ENCODE results near the gene PIGZ. TPM values are rescaled to one million over a fixed set of nuclear protein-coding genes. Genes with fewer than 3 reads are reported as not detected.

The PIGZ gene
- total and polyA plus RNA-seq, 9 of the 15 experiments (the other 6 are each of a cell fraction or from before 2014, with no cell fraction given): 0.15 to 1.8 (median 0.76) TPM

GRCh38 chr3:196942226-196942914 lies 26.3 kb downstream of the PIGZ start, which contains the start of gene NCBP2 (continued):
- TF ChIP-seq PRDM10 (IDR thresholded peaks at IDR 0.05; ENCODE audit: partially characterized antibody) (peak; percentile 20), TRIM25 (IDR thresholded peaks at IDR 0.05; ENCODE audit: borderline replicate concordance) (no peak), ZBTB9 (CRISPR knock-in tag; IDR thresholded peaks at IDR 0.05) (0 out of 2 replicates have a peak, but pooled peaks have one; percentile 60), SREBF2 (CRISPR knock-in tag; IDR thresholded peaks at IDR 0.05) (no peak; the same call in 1 of the 2 replicates), PTTG1 (tag; IDR thresholded peaks at IDR 0.05; ENCODE audit: low read depth) (no peak), NUFIP1 (IDR thresholded peaks at IDR 0.05; ENCODE audit: partially characterized antibody) (no peak), ZFPM2 (CRISPR knock-in tag; IDR thresholded peaks at IDR 0.05) (no peak), ZNF232 (CRISPR knock-in tag; IDR thresholded peaks at IDR 0.05) (0 out of 2 replicates have a peak, but pooled peaks have one; percentile 10), ZBED1 (IDR thresholded peaks at IDR 0.05) (peak; percentile 73; the same call in 1 of the 2 replicates), HLTF (IDR thresholded peaks at IDR 0.05) (no peak), ZC3H4 (CRISPR knock-in tag; IDR thresholded peaks at IDR 0.05; ENCODE audit: borderline replicate concordance) (no peak), POLR2AphosphoS2 (IDR thresholded peaks at IDR 0.05; ENCODE audit: low read length) (peak; percentile 92; the same call in 1 of the 2 replicates), ZNF384 (IDR thresholded peaks at IDR 0.05; ENCODE audit: low read depth, low read length) (0 out of 2 replicates have a peak, but pooled peaks have one; percentile 52), TAF9B (IDR thresholded peaks at IDR 0.05; ENCODE audit: partially characterized antibody) (peak; percentile 85), CREB3L1 (IDR thresholded peaks at IDR 0.05; ENCODE audit: borderline replicate concordance, low read depth) (peak; percentile 98), JUN (IDR thresholded peaks at IDR 0.05; ENCODE audit: borderline replicate concordance, low read depth, low read length) (peak; percentile 89; the same call in 1 of the 2 replicates), JUN (CRISPR knock-in tag; IDR thresholded peaks at IDR 0.05; ENCODE audit: borderline replicate concordance) (peak; percentile 85; the same call in 1 of the 2 replicates), SMAD2 (IDR thresholded peaks at IDR 0.05; ENCODE audit: low read depth, low read length) (no peak), ETV1 (tag; conservative IDR thresholded peaks at IDR 0.05; ENCODE audit: low read depth) (peak; percentile 89), HDAC6 (IDR thresholded peaks at IDR 0.05; ENCODE audit: low read depth, low read length) (no peak), NCOR1 (IDR thresholded peaks at IDR 0.05) (peak; percentile 22; the same call in 1 of the 2 replicates)
